GM21825 (cell line): ENCODE results near the gene GGA1.

Source experiments
- ATAC-seq: cut with Tn5 transposase; IDR thresholded peaks from one replicate; pipeline ENCODE4 v1.9.1; 2021; ENCODE audit warnings: mild to moderate bottlenecking, moderate library complexity; ENCODE audit not compliant: unreplicated experiment

Gene GGA1

DNA sequence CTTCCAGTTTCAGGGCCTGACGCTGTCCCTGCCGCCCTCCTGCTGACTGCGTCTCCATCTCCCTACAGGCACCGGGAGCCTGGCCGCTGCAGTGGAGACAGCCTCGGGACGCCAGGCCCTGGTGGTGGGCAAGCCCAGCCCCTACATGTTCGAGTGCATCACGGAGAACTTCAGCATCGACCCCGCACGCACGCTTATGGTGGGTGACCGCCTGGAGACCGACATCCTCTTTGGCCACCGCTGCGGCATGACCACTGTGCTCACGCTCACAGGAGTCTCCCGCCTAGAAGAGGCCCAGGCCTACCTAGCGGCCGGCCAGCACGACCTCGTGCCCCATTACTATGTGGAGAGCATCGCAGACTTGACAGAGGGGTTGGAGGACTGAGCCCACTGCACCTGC, 56.9 kb downstream of the GGA1 start:
- ATAC-seq: no peak

DNA sequence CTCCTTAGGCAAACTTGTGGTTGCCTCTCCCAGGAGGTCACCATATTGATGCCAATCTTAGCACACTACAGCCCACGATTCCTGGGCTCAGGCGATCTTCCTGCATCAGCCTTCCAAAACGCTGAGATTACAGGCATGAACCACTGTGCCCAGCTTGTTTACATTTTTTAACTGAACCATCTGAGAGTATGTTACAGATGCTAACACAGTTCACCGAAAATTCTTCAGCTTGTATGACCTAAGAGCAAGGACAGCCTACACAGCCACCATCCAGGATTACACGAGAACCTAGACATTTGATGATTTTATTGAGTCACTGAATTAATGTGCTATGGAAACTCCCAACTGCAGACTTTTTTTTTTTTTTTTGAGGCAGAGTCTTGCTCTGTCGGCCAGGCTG, 61.0 kb downstream of the GGA1 start:
- ATAC-seq: no peak

DNA sequence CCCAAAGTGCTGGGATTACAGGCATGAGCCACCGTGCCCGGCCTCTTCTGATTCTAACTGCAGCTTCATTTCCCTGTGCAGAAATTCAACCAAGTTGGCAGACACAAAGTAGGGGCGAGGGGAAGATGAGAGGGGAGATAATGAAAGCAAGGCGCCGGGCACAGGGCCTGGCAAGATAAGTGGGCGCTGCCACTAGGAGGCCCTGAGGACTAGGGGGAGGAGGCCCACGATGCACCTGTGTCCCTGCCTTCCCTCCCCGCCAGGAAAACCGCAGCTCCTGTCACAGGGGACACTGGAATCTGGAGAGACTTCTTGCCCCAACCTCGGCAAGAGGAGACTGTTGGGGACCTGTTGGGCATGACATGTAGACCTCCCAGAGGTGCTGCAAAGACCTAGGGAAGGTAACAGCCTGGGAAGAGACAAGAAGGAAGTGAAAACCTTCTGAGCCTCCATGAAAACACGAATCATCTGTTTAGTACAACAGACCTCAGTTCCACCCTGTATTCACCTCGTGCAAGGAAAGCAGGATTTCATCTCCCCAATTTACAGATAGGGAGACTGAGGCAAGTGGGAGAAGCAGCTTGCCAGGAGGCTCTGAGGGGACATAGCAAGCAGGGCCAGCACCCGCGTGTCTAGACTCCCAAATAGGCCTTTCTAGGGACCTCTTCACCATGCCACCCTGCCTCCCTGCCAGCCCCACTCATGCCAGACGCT, 63.7 kb downstream of the GGA1 start:
- ATAC-seq: no peak

DNA sequence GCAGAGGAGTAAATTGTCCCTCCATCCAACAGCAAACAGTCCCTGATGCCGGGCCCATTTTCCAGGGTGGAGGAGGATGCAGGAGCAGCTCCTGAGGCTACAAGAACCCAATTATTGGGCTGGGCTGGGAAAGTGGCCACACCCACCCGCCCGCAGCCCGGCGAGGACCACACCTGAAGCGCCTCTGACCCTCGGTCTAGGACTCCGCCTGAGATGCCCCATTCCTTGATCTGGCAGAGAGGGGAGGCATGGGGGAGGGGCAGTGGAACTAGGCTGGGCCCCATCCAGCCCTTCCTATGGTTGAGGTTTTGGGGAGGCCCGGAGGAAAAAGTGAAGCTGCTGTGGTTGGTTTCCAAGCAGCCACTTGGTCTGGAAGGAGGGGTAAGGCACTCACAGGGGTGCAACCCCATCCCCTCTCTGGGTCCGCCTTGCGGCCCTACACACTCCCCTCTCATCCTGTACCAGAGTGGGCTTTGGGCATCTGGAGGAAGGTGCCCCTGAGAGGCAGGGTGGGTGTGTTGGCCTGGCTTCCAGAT, 64.4 kb downstream of the GGA1 start:
- ATAC-seq: no peak

- ATAC-seq: no peak
Measured at GRCh38 chr22:37674248-37674647, 65.6 kb downstream of the GGA1 start.

DNA sequence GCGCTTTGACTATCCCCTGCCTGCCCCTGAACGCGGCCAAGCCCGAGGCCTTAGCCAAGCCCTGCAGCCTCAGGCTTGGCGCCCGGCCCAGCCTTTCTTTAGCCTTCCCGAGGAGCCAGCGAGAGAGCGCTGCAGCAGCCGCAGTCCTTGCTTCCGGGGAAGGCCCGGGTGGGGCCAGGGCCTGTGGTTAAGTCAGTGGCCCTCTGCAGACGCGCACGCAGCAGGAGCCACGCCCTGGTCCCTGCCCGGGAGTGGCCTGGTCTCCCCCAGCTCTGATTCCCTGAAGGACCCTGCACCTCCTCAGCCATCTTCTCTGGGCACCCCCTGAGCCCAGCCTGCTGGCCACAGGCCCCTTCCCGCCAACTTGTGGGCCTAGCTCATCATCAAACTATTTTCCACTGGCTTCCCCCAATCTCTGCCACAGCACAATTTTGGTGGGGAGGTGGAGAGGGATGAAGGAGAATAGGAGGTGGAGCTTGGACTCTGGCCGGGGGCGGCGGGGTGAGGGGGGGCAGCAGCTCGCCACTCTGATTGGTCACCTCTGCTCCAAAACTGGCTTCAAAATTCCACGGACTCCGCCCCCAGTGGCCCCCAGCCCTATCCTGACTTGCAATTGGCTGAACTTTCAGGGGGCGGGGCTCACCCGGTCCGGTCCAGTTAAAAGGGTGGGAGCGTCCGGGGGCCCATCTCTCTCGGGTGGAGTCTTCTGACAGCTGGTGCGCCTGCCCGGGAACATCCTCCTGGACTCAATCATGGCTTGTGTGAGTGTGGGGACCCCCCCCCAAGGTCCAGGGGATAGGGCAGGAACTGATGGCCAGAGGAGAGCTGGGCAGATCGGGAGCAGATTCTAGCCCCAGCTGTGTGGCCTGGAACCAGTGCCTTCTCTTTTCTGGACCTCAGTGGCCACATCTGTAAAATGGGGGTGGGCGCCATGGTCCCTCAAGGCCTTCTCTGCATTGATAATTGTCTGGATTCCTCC, 66.6 kb downstream of the GGA1 start, which contains the start of gene LGALS1:
Gene LGALS1 (plus strand): TSS at position 686 of the 979 bp plus-strand sequence. CDS start 67 bp downstream, at position 753.
- peak; percentile 43 for ATAC-seq

DNA sequence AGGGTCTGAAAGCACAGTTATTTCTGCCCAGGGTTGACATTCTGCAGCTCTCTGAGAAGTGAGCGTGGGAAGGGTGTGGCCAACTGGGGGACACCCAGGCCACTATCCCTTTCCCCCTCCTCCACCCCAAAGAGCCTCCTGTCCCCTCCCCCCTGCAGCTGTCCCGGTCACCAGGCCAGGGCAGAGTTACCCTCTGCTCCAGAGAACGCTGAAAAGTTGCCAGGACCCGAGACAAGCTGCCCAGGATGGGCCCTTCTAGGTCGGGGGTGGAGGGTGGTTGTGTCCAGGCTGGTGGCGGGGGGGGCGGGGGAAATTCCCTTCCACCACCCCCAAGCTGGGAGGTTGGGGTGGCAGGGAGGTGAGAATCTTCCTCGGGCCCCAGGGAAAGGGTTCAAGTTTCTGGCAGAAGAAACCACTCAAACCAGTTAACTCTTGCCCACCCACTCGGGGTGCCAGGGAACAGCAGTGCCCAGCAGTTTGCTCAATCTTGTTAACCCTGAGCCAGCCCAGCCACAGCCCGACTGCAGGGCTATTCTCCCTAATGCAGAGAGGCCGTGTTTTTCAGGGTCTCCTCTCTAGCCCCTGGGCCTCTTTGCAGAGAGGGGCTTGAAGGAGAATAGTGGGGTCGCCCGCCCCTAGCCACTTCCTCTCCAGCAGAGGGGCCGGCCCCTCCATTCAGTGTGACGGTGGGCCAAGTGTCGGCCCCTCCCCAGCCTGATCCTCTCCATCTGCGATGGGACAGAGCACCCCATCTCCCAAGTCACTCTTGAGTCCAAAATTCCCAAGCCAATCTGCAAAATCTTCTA, 67.5 kb downstream of the GGA1 start:
- no peak for ATAC-seq

- peak; percentile 35 for ATAC-seq
Measured at GRCh38 chr22:37676736-37677492, 68.3 kb downstream of the GGA1 start.

GRCh38 chr22:37677493-37677974, 68.9 kb downstream of the GGA1 start:
- ATAC-seq: no peak

DNA sequence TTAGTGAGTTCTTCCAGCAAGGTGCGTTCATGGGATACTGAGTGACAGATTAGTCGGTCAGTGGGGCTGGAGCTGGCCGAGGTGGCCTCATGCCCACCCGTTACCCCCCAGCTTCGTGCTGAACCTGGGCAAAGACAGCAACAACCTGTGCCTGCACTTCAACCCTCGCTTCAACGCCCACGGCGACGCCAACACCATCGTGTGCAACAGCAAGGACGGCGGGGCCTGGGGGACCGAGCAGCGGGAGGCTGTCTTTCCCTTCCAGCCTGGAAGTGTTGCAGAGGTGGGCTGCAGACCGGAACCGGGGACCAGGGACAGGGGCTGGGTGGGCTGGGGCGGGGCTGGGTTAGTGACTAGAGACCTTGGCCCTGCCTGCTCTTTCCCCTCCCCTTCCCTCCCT, 69.7 kb downstream of the GGA1 start:
- ATAC-seq: no peak

GRCh38 chr22:37679670-37680069, 71.0 kb downstream of the GGA1 start:
- ATAC-seq: no peak

- no peak for ATAC-seq
Measured at GRCh38 chr22:37680191-37680851, 71.7 kb downstream of the GGA1 start.

DNA sequence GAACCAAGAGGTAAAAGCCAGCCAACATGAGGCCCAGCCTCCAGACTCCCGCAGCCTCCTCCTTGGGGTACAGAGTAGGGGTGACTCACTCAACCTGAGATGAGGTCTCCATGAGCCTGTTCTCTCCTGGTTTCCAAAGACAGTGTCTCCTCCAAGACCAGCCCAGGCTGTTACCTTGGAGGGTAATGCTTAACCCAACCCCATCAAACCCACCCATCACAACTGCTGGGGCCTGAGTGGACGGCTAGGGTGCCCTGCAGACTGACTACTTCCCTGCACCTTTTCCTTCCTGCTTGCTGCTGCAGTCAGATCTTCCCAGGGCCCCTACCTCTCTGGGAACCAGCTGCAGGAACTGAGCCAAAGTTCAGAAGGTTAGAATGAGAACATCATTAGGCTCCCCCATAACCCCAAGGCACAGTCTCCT, 72.4 kb downstream of the GGA1 start:
- ATAC-seq: no peak

GRCh38 chr22:37681556-37682049, 73.0 kb downstream of the GGA1 start:
- no peak for ATAC-seq
